Progenitor cell of endocrine pancreas (in vitro differentiated cells): Measurements from ENCODE around the gene USP32. TPM values are rescaled to one million over a fixed set of nuclear protein-coding genes. Genes with fewer than 3 reads are reported as not detected.

ENCODE experiments used
- DNase-seq: peaks from one replicate; pipeline ENCODE4 v3.0.0; 2021; ENCODE audit warnings: low spot score; ENCODE audit not compliant: unreplicated experiment
- H3K27ac Mint-ChIP-seq: 2 replicates; pipeline ENCODE4 v1.8.0; 2021; ENCODE audit warnings: mild to moderate bottlenecking, moderate library complexity, mixed read lengths
- H3K27me3 Mint-ChIP-seq: 2 replicates; pipeline ENCODE4 v1.8.0; 2021; ENCODE audit warnings: mixed read lengths
- H3K36me3 Mint-ChIP-seq: 2 replicates; pipeline ENCODE4 v1.8.0; 2022; ENCODE audit warnings: mixed read lengths; ENCODE audit not compliant: insufficient read depth
- H3K4me1 Mint-ChIP-seq: 2 replicates; pipeline ENCODE4 v1.8.0; 2021; ENCODE audit warnings: low read depth, mixed read lengths
- H3K4me3 Mint-ChIP-seq: 2 replicates; pipeline ENCODE4 v1.8.0; 2021; ENCODE audit warnings: low read depth, mild to moderate bottlenecking, moderate library complexity, mixed read lengths
- H3K9me3 Mint-ChIP-seq: 2 replicates; pipeline ENCODE4 v1.8.0; 2021; ENCODE audit warnings: low read depth, mixed read lengths
- CTCF ChIP-seq: fragments of 200-600 bp; sonication (generic); IDR thresholded peaks from one replicate; pipeline ENCODE4 v1.5.0; 2021; ENCODE audit warnings: antibody characterized with exemption, mild to moderate bottlenecking; ENCODE audit not compliant: unreplicated experiment
- total RNA-seq: library from RNA; stranded (reverse); gene quantifications from 2 replicates; pipeline ENCODE4 v1.2.1, GENCODE V29; 2021

The USP32 gene
- total RNA-seq, 1 donor from 2014 or later: 42.7 TPM

GRCh38 chr17:60410001-60410400 lies 18.1 kb upstream of the USP32 start:
- Mint-ChIP-seq H3K4me3 (no peak overlapping the region), H3K36me3 (no peaks in the 10 kb centered on the region), H3K27me3 (no peaks in the 10 kb centered on the region), H3K27ac (no peak overlapping the region), H3K4me1 (no peaks in the 10 kb centered on the region), H3K9me3 (no peaks in the 10 kb centered on the region)
- no peak for DNase-seq
- no peak for TF ChIP-seq CTCF

- TF ChIP-seq CTCF: no peak
- DNase-seq: no peak
- H3K27ac Mint-ChIP-seq: no peak overlapping the region
- no peaks in the 10 kb centered on the region for H3K4me1 Mint-ChIP-seq
- no peak overlapping the region for H3K4me3 Mint-ChIP-seq
- no peaks in the 10 kb centered on the region for H3K36me3 Mint-ChIP-seq
- H3K9me3 Mint-ChIP-seq: no peaks in the 10 kb centered on the region
- no peaks in the 10 kb centered on the region for H3K27me3 Mint-ChIP-seq
Measured at GRCh38 chr17:60406887-60407286, 15.0 kb upstream of the USP32 start.

GRCh38 chr17:60403962-60404361 lies 12.0 kb upstream of the USP32 start:
- Mint-ChIP-seq H3K36me3 (no peaks in the 10 kb centered on the region), H3K4me1 (no peaks in the 10 kb centered on the region), H3K4me3 (no peak overlapping the region), H3K27ac (no peak overlapping the region), H3K27me3 (no peaks in the 10 kb centered on the region), H3K9me3 (no peaks in the 10 kb centered on the region)
- TF ChIP-seq CTCF: no peak
- no peak for DNase-seq

GRCh38 chr17:60403523-60403810 lies 11.5 kb upstream of the USP32 start:
- no peak overlapping the region for H3K4me3 Mint-ChIP-seq
- no peaks in the 10 kb centered on the region for H3K36me3 Mint-ChIP-seq
- H3K27ac Mint-ChIP-seq: no peak overlapping the region
- no peaks in the 10 kb centered on the region for H3K27me3 Mint-ChIP-seq
- TF ChIP-seq CTCF: no peak
- H3K9me3 Mint-ChIP-seq: no peaks in the 10 kb centered on the region
- no peaks in the 10 kb centered on the region for H3K4me1 Mint-ChIP-seq
- no peak for DNase-seq

GRCh38 chr17:60401819-60402218 lies 9.9 kb upstream of the USP32 start:
- DNase-seq: no peak
- H3K9me3 Mint-ChIP-seq: no peaks in the 10 kb centered on the region
- no peaks in the 10 kb centered on the region for H3K27me3 Mint-ChIP-seq
- H3K4me3 Mint-ChIP-seq: no peak overlapping the region
- no peaks in the 10 kb centered on the region for H3K4me1 Mint-ChIP-seq
- no peak for TF ChIP-seq CTCF
- no peak overlapping the region for H3K27ac Mint-ChIP-seq
- no peaks in the 10 kb centered on the region for H3K36me3 Mint-ChIP-seq
